Lung (tissue), 12 donors: Measurements from ENCODE around the gene TRIM41. TPM values are rescaled to one million over a fixed set of nuclear protein-coding genes. Genes with fewer than 3 reads are reported as not detected.
A peak's percentile ranks its signal among the peaks of the same experiment; 100 is the strongest.

Experiments used
- ATAC-seq: fragments of 200-7000 bp; cut with Tn5 transposase; one replicate; pipeline ENCODE4 v1.9.1; 2020; ENCODE audit warnings: moderate number of reproducible peaks; ENCODE audit not compliant: insufficient read depth, low FRiP score
- DNase-seq, 3 donors: peaks; one replicate each; pipeline ENCODE4 v3.0.0-alpha.2; 2013 to 2017
- H3K27ac ChIP-seq, 2 donors: one replicate each; pipeline ENCODE4 v1.5.1; 2013; ENCODE audit warnings: mild to moderate bottlenecking in 2 of 2, moderate library complexity in 2 of 2, control low read depth in 1 of 2, inconsistent platforms in 1 of 2, low read depth in 1 of 2, low read length in 1 of 2
- H3K27me3 ChIP-seq, 3 donors: one replicate each; pipeline ENCODE4 v1.5.1; 2013; ENCODE audit warnings: low read length in 2 of 3; ENCODE audit not compliant: control insufficient read depth in 3 of 3, insufficient read depth in 3 of 3
- H3K36me3 ChIP-seq, 4 donors: one replicate each; pipeline ENCODE4 v1.5.1; 2013; ENCODE audit warnings: low read length in 4 of 4, mild to moderate bottlenecking in 1 of 4, moderate library complexity in 1 of 4; ENCODE audit not compliant: control insufficient read depth in 4 of 4, insufficient read depth in 4 of 4
- H3K4me1 ChIP-seq, 5 donors: one replicate each; pipeline ENCODE4 v1.5.1; 2013; ENCODE audit warnings: low read length in 5 of 5, mild to moderate bottlenecking in 2 of 5, moderate library complexity in 1 of 5; ENCODE audit not compliant: control insufficient read depth in 5 of 5, insufficient read depth in 5 of 5
- H3K4me3 ChIP-seq: one replicate; pipeline ENCODE4 v1.5.1; 2013; ENCODE audit warnings: mild to moderate bottlenecking, control low read depth, moderate library complexity
- H3K9ac ChIP-seq, 2 donors: one replicate each; pipeline ENCODE4 v1.5.1; 2013; ENCODE audit warnings: low read length in 2 of 2, control low read depth in 1 of 2; ENCODE audit not compliant: insufficient read depth in 1 of 2
- H3K9me3 ChIP-seq, 4 donors: one replicate each; pipeline ENCODE4 v1.5.1; 2013; ENCODE audit warnings: low read length in 3 of 4, mild to moderate bottlenecking in 1 of 4, moderate library complexity in 1 of 4; ENCODE audit not compliant: control insufficient read depth in 4 of 4, insufficient read depth in 3 of 4
- CTCF ChIP-seq: IDR thresholded peaks from 2 replicates; pipeline ENCODE4 v1.5.1; 2012; ENCODE audit warnings: mild to moderate bottlenecking; ENCODE audit errors: control extremely low read depth, extremely low read depth
- WGBS, 2 donors: extraction: QIAGEN DNeasy Blood & Tissue Kit; methylation state at CpG; one replicate each; pipeline ENCODE4 v1.1.7; 2013; 5-methylcytosine and 5-hydroxymethylcytosine counted together
- polyA plus RNA-seq, 2 donors: library from polyadenylated mRNA; stranded (reverse); fragments of 200-250 nt; gene quantifications; one replicate each; pipeline ENCODE4 v1.2.1, GENCODE V29; 2013
- total RNA-seq, 2 donors: library from RNA; depleted of rRNA in 1 of 2; stranded (reverse); fragments of >200 nt in 1 of 2; gene quantifications; one replicate each; pipeline ENCODE4 v1.2.1, GENCODE V29; 2014 to 2021
- donor health status: control.
- donor health status: control.
- donor health status: Bipolar disorder and iron deficiency.
- donor health status: healthy.
- donor health status: DM: yes; HTN: yes; CAD: no.

Gene TRIM41
- total and polyA plus RNA-seq, 4 donors: 13.1 to 38.6 (median 22.2) TPM

- peak; percentile 67 for TF ChIP-seq CTCF
- Histone ChIP-seq H3K9ac (no peak overlapping the region), H3K27me3 (peaks cover 3 to 6% (median 5%) of the 10 kb centered on the region in 3 donors), H3K4me3 (no peak overlapping the region), H3K9me3 (no peaks in the 10 kb centered on the region), H3K27ac (no peak overlapping the region), H3K36me3 (no peaks in the 10 kb centered on the region), H3K4me1 (no peaks in the 10 kb centered on the region)
- ATAC-seq (peak; percentile 54), DNase-seq (peak; percentile 56 to 66 (median 63))
- 46% methylated on average over 25 of the region's 25 CpGs for WGBS, 2 donors
These were observed 41.2 kb upstream of the TRIM41 start for GRCh38 chr5:181181650-181182565.

- TF ChIP-seq CTCF: no peak
- Histone ChIP-seq H3K27me3 (peaks cover 0 to 5% (median 4%) of the 10 kb centered on the region in 3 donors), H3K36me3 (no peaks in the 10 kb centered on the region), H3K4me1 (peaks cover 0 to under 1% (median 0%) of the 10 kb centered on the region in 5 donors), H3K27ac (no peak overlapping the region), H3K9ac (no peak overlapping the region), H3K9me3 (no peaks in the 10 kb centered on the region), H3K4me3 (no peak overlapping the region)
- DNase-seq (no peak), ATAC-seq (no peak)
- WGBS, 2 donors: 71 to 72% methylated on average over 12 of the region's 12 CpGs
These were observed 40.4 kb upstream of the TRIM41 start for GRCh38 chr5:181182651-181183050.

- Histone ChIP-seq H3K4me1 (peaks cover 0 to 2% (median 0%) of the 10 kb centered on the region in 5 donors), H3K27ac (no peak overlapping the region), H3K9me3 (no peaks in the 10 kb centered on the region), H3K9ac (no peak overlapping the region), H3K4me3 (no peak overlapping the region), H3K36me3 (no peaks in the 10 kb centered on the region), H3K27me3 (peaks cover 0 to 5% (median 4%) of the 10 kb centered on the region in 3 donors)
- ATAC-seq (no peak), DNase-seq (no peak)
- no peak for TF ChIP-seq CTCF
- WGBS, 2 donors: 77 to 82% methylated on average over 16 of the region's 16 CpGs
These were observed 38.2 kb upstream of the TRIM41 start for GRCh38 chr5:181184845-181185216.
